Measurements from ENCODE around the gene SPEM3. TPM values are rescaled to one million over a fixed set of nuclear protein-coding genes. Genes with fewer than 3 reads are reported as not detected.

SPEM3 gene
- total RNA-seq, 4 donors from 2014 or later: not detected

- no peak for TF ChIP-seq CTCF (IDR thresholded peaks at IDR 0.05; ENCODE audit: low read depth)
Observed at GRCh38 chr17:7416323-7416722, 12.3 kb upstream of the SPEM3 start.

- no peak for TF ChIP-seq CTCF (IDR thresholded peaks at IDR 0.05; ENCODE audit: low read depth)
Observed at GRCh38 chr17:7417056-7417655, 11.5 kb upstream of the SPEM3 start.

GRCh38 chr17:7418472-7419152 lies 10.0 kb upstream of the SPEM3 start:
- TF ChIP-seq CTCF (IDR thresholded peaks at IDR 0.05; ENCODE audit: low read depth): no peak

- no peak for TF ChIP-seq CTCF (IDR thresholded peaks at IDR 0.05; ENCODE audit: low read depth)
Observed at GRCh38 chr17:7419819-7420610, 8.6 kb upstream of the SPEM3 start, which contains the start of gene SPEM1. SPEM1 (plus strand) TSS chr17:7420324; CDS start chr17:7420385, 61 bp downstream.

- no peak for TF ChIP-seq CTCF (IDR thresholded peaks at IDR 0.05; ENCODE audit: low read depth)
Observed at GRCh38 chr17:7421186-7421585, 7.5 kb upstream of the SPEM3 start.

GRCh38 chr17:7423679-7424078 lies 5.0 kb upstream of the SPEM3 start:
- TF ChIP-seq CTCF (IDR thresholded peaks at IDR 0.05; ENCODE audit: low read depth): no peak

- no peak for TF ChIP-seq CTCF (IDR thresholded peaks at IDR 0.05; ENCODE audit: low read depth)
Observed at GRCh38 chr17:7425316-7425715, 3.3 kb upstream of the SPEM3 start, which contains the start of gene SPEM2. SPEM2 (plus strand) TSS chr17:7425616; CDS start chr17:7425689, 73 bp downstream.
